Lower lobe of right lung (tissue), 2 donors: Measurements from ENCODE around the gene STXBP5L. TPM values are rescaled to one million over a fixed set of nuclear protein-coding genes. Genes with fewer than 3 reads are reported as not detected.

Experiments used
- ATAC-seq, 2 donors: fragments of 200-7000 bp; cut with Tn5 transposase; one replicate each; pipeline ENCODE4 v1.9.1; 2020 to 2022; ENCODE audit warnings: mild to moderate bottlenecking in 2 of 2, moderate library complexity in 2 of 2
- DNase-seq: peaks from one replicate; pipeline ENCODE4 v3.0.0-alpha.2; 2020
- H3K27ac ChIP-seq: fragments of 200-600 bp; one replicate; pipeline ENCODE4 v1.8.0; 2022
- H3K27me3 ChIP-seq: fragments of 200-600 bp; one replicate; pipeline ENCODE4 v1.8.0; 2022; ENCODE audit warnings: low read depth
- H3K36me3 ChIP-seq: fragments of 200-600 bp; one replicate; pipeline ENCODE4 v1.8.0; 2022; ENCODE audit warnings: mild to moderate bottlenecking
- H3K4me1 ChIP-seq: fragments of 200-600 bp; one replicate; pipeline ENCODE4 v1.8.0; 2022
- H3K4me3 ChIP-seq: fragments of 200-600 bp; one replicate; pipeline ENCODE4 v1.8.0; 2022; ENCODE audit warnings: mild to moderate bottlenecking
- H3K9me3 ChIP-seq: fragments of 200-600 bp; one replicate; pipeline ENCODE4 v1.8.0; 2022
- intact Hi-C: fragments of 100-400 bp; cut with DNase I; formaldehyde crosslinking; loops from one replicate; pipeline ENCODE4 v1.11.0; 2022
- microRNA-seq: library from miRNA; unstranded; fragments of <30 nt; microRNA quantifications from one replicate; pipeline ENCODE4 v1.2.0, GENCODE V29; 2020; ENCODE audit warnings: borderline number of aligned reads
- total RNA-seq: library from RNA; stranded (reverse); fragmentation: NEBNext Ultra II Directional; extraction: Animal tissue kit (Norgen Biotek cat#: 25700); gene quantifications from one replicate; pipeline ENCODE4 v1.2.1, GENCODE V29; 2021
- TF ChIP-seq, protein P1 (sequence below): fragments of 200-600 bp; IDR thresholded peaks from one replicate; pipeline ENCODE4 v1.8.0; 2022; ENCODE audit warnings: antibody characterized with exemption, mild to moderate bottlenecking
- donor health status: DM: no; HTN: yes; CAD: no; lungs with severe emphysema.

The STXBP5L gene
- total RNA-seq, 1 donor from 2014 or later, result not detected

- no peaks in the 10 kb centered on the region for H3K36me3 ChIP-seq
- H3K27me3 ChIP-seq, result no peaks in the 10 kb centered on the region
- no peak overlapping the region for H3K27ac ChIP-seq
- no peak for DNase-seq
- no peaks in the 10 kb centered on the region for H3K9me3 ChIP-seq
- H3K4me3 ChIP-seq, result no peak overlapping the region
- TF ChIP-seq, protein P1, sequence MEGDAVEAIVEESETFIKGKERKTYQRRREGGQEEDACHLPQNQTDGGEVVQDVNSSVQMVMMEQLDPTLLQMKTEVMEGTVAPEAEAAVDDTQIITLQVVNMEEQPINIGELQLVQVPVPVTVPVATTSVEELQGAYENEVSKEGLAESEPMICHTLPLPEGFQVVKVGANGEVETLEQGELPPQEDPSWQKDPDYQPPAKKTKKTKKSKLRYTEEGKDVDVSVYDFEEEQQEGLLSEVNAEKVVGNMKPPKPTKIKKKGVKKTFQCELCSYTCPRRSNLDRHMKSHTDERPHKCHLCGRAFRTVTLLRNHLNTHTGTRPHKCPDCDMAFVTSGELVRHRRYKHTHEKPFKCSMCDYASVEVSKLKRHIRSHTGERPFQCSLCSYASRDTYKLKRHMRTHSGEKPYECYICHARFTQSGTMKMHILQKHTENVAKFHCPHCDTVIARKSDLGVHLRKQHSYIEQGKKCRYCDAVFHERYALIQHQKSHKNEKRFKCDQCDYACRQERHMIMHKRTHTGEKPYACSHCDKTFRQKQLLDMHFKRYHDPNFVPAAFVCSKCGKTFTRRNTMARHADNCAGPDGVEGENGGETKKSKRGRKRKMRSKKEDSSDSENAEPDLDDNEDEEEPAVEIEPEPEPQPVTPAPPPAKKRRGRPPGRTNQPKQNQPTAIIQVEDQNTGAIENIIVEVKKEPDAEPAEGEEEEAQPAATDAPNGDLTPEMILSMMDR, result no peak
- intact Hi-C loops, result no loop called here
- no peaks in the 10 kb centered on the region for H3K4me1 ChIP-seq
- no peak for ATAC-seq
Observed at GRCh38 chr3:121467085-121467484, 559.1 kb downstream of the STXBP5L start.

- no peaks in the 10 kb centered on the region for H3K4me1 ChIP-seq
- no peaks in the 10 kb centered on the region for H3K36me3 ChIP-seq
- ATAC-seq (no peak), DNase-seq (no peak)
- H3K27me3 ChIP-seq, result no peaks in the 10 kb centered on the region
- H3K9me3 ChIP-seq, result no peaks in the 10 kb centered on the region
- TF ChIP-seq, protein P1, result no peak
- H3K27ac ChIP-seq, result no peak overlapping the region
- no peak overlapping the region for H3K4me3 ChIP-seq
- intact Hi-C loops, result no loop called here
Observed at GRCh38 chr3:121473001-121473400, 565.0 kb downstream of the STXBP5L start.

Small RNA genes lying within 50 kb of the gene (microRNA-seq; reads per million reads assigned to microRNA genes)
- not detected for gene MIR5682

Other genes with a start within 250 kb of the STXBP5L start
- 1.7 TPM for gene HGD, start 226.0 kb upstream of the STXBP5L start, total RNA-seq
- 24.5 TPM for gene RABL3, start 165.7 kb upstream of the STXBP5L start, total RNA-seq
- 18.5 TPM for gene GTF2E1, start 165.5 kb upstream of the STXBP5L start, total RNA-seq